T-helper 1 cell treated with Interleukin-12 subunit alpha and Interleukin-12 subunit beta and Interleukin-4 antibody, amounts not matched to agents 30 μg/mL and 1 μg/mL, for 36 hours (primary cell): ENCODE data around the gene RNF152.
"Not testable (repeated sequence)": the region's sequence is repeated elsewhere in the genome, so short reads cannot be mapped to it uniquely, and the experiment has no call there.

Source experiments
- H3K27ac Mint-ChIP-seq: one replicate; pipeline ENCODE4 v1.8.0; 2021; ENCODE audit warnings: mild to moderate bottlenecking, mixed read lengths
- H3K27me3 Mint-ChIP-seq: one replicate; pipeline ENCODE4 v1.8.0; 2021; ENCODE audit warnings: low read depth, mixed read lengths
- H3K36me3 Mint-ChIP-seq: one replicate; pipeline ENCODE4 v1.8.0; 2021; ENCODE audit warnings: low read depth, mixed read lengths
- H3K4me1 Mint-ChIP-seq: one replicate; pipeline ENCODE4 v1.8.0; 2021; ENCODE audit warnings: low read depth, mixed read lengths
- H3K4me3 Mint-ChIP-seq: one replicate; pipeline ENCODE4 v1.8.0; 2021; ENCODE audit warnings: mild to moderate bottlenecking, moderate library complexity, mixed read lengths
- H3K9me3 Mint-ChIP-seq: one replicate; pipeline ENCODE4 v1.8.0; 2021; ENCODE audit warnings: mixed read lengths

RNF152 gene

DNA sequence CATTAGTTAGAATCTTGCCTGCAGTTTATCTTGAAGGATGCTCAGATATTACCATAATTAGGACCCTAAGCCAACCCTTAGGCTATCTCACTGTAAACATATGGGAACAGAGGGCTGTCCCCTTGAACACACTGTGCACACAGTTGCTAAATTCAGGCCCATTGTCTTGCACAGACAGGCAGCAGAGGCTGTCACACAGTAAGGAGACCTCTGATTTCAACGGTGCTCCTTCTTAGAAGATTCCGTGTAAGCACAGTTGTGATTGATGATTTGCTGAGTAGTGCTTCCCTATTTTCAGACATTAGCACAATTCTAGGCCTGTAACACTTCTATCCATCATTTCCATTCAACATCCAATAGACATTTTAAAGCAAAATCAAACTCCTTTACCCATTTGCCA, 108.0 kb downstream of the RNF152 start:
- Mint-ChIP-seq H3K4me1 (no peaks in the 10 kb centered on the region), H3K36me3 (no peaks in the 10 kb centered on the region), H3K27me3 (no peaks in the 10 kb centered on the region), H3K27ac (no peak overlapping the region), H3K4me3 (no peak overlapping the region), H3K9me3 (peaks cover 13% of the 10 kb centered on the region)

DNA sequence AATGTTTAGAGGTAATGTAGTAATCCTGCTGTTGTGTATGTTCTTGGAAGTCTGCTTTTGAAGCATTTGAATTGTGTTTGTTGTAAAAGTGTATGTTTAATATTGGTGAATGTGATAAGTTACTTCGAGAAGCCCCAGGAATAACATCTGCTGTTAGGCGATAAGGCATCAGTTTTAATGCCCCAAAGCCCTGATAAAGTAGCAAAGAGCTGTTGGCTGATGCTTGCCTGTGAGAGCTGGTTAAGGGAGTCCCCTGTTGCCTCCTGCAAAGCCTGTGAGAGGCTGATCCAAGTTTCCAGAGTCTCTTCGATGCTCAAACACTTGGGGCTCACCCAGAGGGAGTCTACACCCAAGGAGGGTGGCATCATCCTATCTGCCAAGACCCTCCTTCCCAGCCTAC, 110.3 kb downstream of the RNF152 start:
- no peaks in the 10 kb centered on the region for H3K27me3 Mint-ChIP-seq

DNA sequence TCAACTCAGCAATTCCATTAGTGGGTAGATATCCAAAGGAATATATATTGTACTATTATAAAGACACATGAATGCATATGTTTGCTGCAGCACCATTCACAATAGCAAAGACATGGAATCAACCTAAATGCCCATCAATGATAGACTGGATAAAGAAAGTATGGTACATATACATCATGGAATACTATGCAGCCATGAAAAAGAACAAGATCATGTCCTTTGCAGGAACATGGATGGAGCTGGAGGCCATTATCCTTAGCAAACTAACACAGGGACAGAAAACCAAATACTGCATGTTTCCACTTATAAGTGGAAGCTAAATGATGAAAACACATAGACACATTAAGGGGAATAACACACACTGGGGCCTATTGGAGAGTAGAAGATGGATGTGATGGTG, 116.6 kb downstream of the RNF152 start:
- peaks cover 12% of the 10 kb centered on the region for H3K9me3 Mint-ChIP-seq
- H3K4me3 Mint-ChIP-seq, H3K27me3 Mint-ChIP-seq, H3K4me1 Mint-ChIP-seq, H3K27ac Mint-ChIP-seq, H3K36me3 Mint-ChIP-seq: not testable (repeated sequence)

More for the DNA sequence above, 110.3 kb downstream of the RNF152 start:
- H3K4me1 Mint-ChIP-seq = no peaks in the 10 kb centered on the region
- H3K9me3 Mint-ChIP-seq = peaks cover 5% of the 10 kb centered on the region
- no peak overlapping the region for H3K27ac Mint-ChIP-seq
- no peak overlapping the region for H3K4me3 Mint-ChIP-seq
- H3K36me3 Mint-ChIP-seq = no peaks in the 10 kb centered on the region

DNA sequence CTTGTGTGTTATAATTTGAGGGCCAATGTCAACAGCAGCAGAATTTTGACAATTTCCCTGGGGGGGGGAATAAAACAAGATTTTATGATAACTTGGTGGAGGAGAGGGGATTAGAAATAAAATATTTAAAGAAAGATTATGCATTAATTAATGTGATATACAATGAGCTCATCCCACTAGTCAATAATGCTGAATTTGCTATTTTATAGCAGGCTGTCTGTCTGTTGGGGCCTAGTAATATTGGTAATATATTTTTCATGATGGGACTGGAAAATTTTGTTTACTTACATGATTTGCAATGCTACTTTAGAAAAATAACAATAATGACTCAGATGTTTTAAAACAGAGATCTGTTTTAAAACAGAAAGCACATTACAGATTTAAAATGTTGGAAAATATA, 118.0 kb downstream of the RNF152 start:
- no peak overlapping the region for H3K27ac Mint-ChIP-seq
- H3K36me3 Mint-ChIP-seq = no peaks in the 10 kb centered on the region
- no peak overlapping the region for H3K4me3 Mint-ChIP-seq
- no peaks in the 10 kb centered on the region for H3K4me1 Mint-ChIP-seq
- no peaks in the 10 kb centered on the region for H3K27me3 Mint-ChIP-seq
- peaks cover 12% of the 10 kb centered on the region for H3K9me3 Mint-ChIP-seq

DNA sequence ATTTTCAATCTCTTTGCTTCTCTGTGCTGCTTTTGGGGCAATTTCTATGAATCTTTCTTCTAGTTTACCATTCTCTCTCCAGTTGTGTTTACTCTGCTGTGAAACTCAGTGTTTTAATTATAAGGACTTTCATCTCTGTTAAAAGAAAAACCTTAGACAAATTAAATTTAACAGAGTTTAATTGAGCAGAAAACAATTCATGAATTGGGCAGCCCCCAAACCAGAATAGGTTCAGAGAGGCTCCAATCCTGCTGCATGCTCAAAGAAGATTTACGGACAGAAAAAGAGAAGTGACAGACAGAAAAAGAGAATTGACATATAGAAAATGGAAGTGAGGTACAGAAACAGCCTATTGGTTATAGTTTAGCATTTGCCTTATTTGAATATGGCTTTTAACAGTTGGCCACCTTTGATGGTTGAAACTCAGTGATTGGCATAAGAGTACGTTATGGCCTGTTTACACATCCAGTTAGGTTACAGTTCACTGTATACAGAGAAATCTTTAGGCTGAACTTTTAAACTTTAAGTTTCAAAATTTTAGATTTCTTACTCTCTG, 120.4 kb downstream of the RNF152 start:
- Mint-ChIP-seq H3K4me3 (no peak overlapping the region), H3K27ac (no peak overlapping the region), H3K4me1 (no peaks in the 10 kb centered on the region)

DNA sequence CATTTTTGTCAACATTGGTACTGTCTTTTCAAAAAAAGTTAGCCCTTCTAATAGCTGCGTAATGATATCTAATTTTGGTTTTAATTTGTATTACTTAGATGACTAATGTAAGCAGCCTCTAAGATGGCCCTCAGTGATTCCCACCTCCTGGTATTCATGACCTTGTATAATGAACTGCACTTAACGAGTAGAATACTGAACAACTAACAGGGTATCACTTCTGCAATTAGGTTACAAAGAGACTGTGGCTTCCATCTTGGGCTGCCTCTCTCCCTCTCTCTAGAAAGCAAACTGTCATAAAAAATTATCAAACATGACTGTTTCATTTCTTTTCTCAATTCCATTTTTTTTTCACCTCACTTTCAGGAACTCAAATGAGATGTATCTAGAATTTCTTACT, 120.9 kb downstream of the RNF152 start:
- H3K27ac Mint-ChIP-seq = no peak overlapping the region
- H3K4me3 Mint-ChIP-seq = no peak overlapping the region
- no peaks in the 10 kb centered on the region for H3K36me3 Mint-ChIP-seq
- peaks cover 12% of the 10 kb centered on the region for H3K9me3 Mint-ChIP-seq
- no peaks in the 10 kb centered on the region for H3K4me1 Mint-ChIP-seq
- H3K27me3 Mint-ChIP-seq = no peaks in the 10 kb centered on the region

More for the DNA sequence above, 120.4 kb downstream of the RNF152 start:
- Mint-ChIP-seq H3K9me3 (peaks cover 12% of the 10 kb centered on the region), H3K36me3 (no peaks in the 10 kb centered on the region), H3K27me3 (no peaks in the 10 kb centered on the region)

DNA sequence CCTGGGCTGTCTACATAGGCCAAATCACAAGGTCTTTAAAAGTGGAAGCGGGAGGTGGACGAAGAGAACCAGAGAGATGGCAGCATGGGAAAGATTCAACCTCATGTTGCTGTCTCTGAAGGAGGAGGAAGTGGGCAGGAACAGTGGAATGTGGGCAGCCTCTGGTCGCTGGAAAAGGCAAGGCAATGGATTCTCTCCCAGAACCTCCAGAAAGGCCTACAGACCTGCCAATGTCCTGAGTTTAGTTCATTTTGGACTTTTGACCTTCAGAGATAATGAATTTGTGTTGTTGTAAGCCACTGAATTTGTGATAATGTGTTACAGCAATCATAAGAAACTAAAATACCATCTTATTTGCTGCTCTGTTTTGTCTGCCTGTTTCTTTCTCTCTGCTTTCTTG, 122.5 kb downstream of the RNF152 start:
- Mint-ChIP-seq H3K27me3 (no peaks in the 10 kb centered on the region), H3K27ac (no peak overlapping the region), H3K36me3 (no peaks in the 10 kb centered on the region), H3K4me3 (no peak overlapping the region), H3K9me3 (no peaks in the 10 kb centered on the region), H3K4me1 (no peaks in the 10 kb centered on the region)

DNA sequence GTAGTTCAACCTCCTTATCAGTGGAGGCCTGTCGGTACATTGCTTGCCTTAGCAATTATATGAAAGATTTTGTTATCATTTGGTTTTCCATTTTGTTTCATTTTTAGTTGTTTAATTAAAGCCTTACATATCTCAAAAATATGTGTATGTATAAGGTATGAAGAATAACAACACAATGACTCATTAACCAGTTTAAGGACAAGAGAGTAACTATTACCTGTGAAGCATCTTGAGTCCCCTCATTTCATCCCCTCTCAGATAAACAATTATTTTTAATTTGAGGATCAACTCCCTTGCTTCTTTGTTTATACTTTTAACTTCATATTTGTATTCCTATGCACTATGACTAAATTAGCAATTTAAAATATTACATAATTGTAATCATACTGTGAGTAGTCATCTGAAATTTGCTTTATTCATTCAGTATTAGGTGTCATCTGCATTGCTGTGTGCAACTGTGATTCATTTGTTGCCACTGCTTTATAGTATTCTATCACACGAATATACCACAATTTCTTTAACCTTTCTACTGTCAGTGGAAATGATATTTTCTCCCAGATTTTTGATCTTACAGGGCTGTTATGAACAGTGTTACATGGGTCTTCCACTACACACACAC, 126.4 kb downstream of the RNF152 start:
- Mint-ChIP-seq H3K27me3 (peaks cover 13% of the 10 kb centered on the region), H3K4me3 (no peak overlapping the region), H3K36me3 (no peaks in the 10 kb centered on the region), H3K27ac (no peak overlapping the region), H3K4me1 (peaks cover 5% of the 10 kb centered on the region), H3K9me3 (no peaks in the 10 kb centered on the region)

DNA sequence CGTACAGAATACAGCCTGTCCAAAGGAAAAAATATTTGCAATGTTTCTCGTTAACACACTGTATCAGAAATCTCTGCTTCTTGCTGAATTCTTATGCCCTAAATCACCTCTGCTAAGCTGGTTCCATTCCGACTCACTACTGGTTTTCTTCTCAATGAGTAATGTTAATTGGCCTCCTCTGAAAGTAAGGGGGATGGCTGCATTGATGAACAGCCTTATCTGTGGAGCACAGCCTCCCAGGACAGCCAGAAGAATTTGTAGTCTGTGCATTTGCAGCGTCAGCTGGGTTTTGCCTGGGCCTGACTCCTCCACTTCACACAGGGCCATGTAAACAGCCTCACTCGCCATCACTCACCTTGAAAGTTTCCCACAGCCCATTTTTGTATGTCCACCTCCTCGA, 127.7 kb downstream of the RNF152 start:
- Mint-ChIP-seq H3K4me3 (no peak overlapping the region), H3K9me3 (no peaks in the 10 kb centered on the region), H3K4me1 (peaks cover 5% of the 10 kb centered on the region), H3K27me3 (peaks cover 22% of the 10 kb centered on the region), H3K27ac (no peak overlapping the region), H3K36me3 (no peaks in the 10 kb centered on the region)

DNA sequence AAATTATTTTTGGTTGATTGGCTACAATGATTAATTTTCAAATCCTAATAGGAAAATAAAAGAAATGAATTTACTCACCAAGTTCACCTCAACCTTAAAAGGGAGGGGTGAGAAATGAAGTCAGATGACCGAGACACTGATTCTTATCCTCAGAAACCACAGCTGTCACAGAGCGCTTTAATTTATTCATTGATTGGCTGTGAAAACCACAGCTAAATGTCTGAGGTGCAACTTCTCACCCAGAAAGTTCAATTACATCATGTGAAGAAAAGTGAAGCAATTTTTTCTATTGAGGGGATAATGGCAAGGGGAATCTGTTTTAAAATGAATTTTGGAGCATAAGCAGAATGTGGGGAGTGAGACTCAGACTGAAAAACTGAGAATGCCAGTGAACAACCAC, 128.4 kb downstream of the RNF152 start:
- H3K4me1 Mint-ChIP-seq = peaks cover 5% of the 10 kb centered on the region
- no peaks in the 10 kb centered on the region for H3K36me3 Mint-ChIP-seq
- H3K4me3 Mint-ChIP-seq = no peak overlapping the region
- H3K9me3 Mint-ChIP-seq = no peaks in the 10 kb centered on the region
- H3K27ac Mint-ChIP-seq = no peak overlapping the region
- peaks cover 22% of the 10 kb centered on the region for H3K27me3 Mint-ChIP-seq

DNA sequence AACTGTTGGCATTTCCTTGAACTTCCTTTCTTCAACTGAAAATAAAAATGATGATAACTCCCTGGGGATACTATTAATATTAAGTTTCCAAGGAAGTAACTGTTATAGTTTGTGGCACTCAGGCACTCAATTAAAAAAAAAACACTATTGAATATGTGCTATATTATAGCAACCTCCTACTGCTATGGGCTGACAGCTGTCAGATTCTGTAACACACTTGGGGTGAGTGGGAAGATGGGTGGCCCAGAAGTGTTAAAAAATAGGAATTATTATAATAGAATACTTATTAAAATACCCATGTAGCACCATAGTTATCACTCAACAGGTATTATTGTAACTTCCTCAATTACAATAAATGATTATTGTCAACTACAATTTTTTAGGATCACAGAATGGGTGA, 130.9 kb downstream of the RNF152 start:
- Mint-ChIP-seq H3K27me3 (peaks cover 22% of the 10 kb centered on the region), H3K4me3 (no peak overlapping the region), H3K9me3 (no peaks in the 10 kb centered on the region), H3K27ac (no peak overlapping the region), H3K4me1 (peaks cover 5% of the 10 kb centered on the region), H3K36me3 (no peaks in the 10 kb centered on the region)
